Fibroblast of lung (primary cell): ENCODE results near the gene SLC2A5. TPM values are rescaled to one million over a fixed set of nuclear protein-coding genes. Genes with fewer than 3 reads are reported as not detected.

Experiments used
- DNase-seq, 2 donors: peaks; one replicate each; pipeline versions ENCODE4 v3.0.0 to v3.0.0-alpha.2; 2010; ENCODE audit warnings: low read depth in 2 of 2
- H2AFZ ChIP-seq: 2 replicates; pipeline ENCODE4 v1.5.1; 2012; ENCODE audit warnings: low read length, control low read depth, inconsistent platforms
- H3K27ac ChIP-seq: 2 replicates; pipeline ENCODE4 v1.5.1; 2011; ENCODE audit warnings: low read length, control low read depth; ENCODE audit not compliant: insufficient read depth
- H3K27me3 ChIP-seq: 2 replicates; pipeline ENCODE4 v1.5.1; 2011; ENCODE audit warnings: mild to moderate bottlenecking, low read length; ENCODE audit not compliant: control insufficient read depth, insufficient read depth
- H3K36me3 ChIP-seq: 2 replicates; pipeline ENCODE4 v1.5.1; 2011; ENCODE audit warnings: low read length; ENCODE audit not compliant: control insufficient read depth, insufficient read depth
- H3K4me1 ChIP-seq: 2 replicates; pipeline ENCODE4 v1.5.1; 2011; ENCODE audit warnings: low read length; ENCODE audit not compliant: control insufficient read depth, insufficient read depth; ENCODE audit errors: extremely low read depth
- H3K4me2 ChIP-seq: 2 replicates; pipeline ENCODE4 v1.5.1; 2011; ENCODE audit warnings: low read length, control low read depth; ENCODE audit not compliant: insufficient read depth; ENCODE audit errors: extremely low read depth
- H3K4me3 ChIP-seq, 4 experiments: fragments of 200-600 bp in 1 of 4; sonication (generic) in 1 of 4; replicated peaks in 1 of 4; 2 replicates each; pipeline ENCODE4 v1.5.1; 2011 to 2016; ENCODE audit warnings: low read length in 4 of 4, low read depth in 3 of 4, mild to moderate bottlenecking in 3 of 4, control low read depth in 2 of 4, inconsistent platforms in 1 of 4, mixed read lengths in 1 of 4; ENCODE audit not compliant: insufficient read depth in 1 of 4; ENCODE audit errors: control extremely low read depth in 1 of 4
- H3K79me2 ChIP-seq: 2 replicates; pipeline ENCODE4 v1.5.1; 2012; ENCODE audit warnings: mild to moderate bottlenecking, low read length, inconsistent platforms; ENCODE audit not compliant: control insufficient read depth, insufficient read depth
- H3K9ac ChIP-seq: 2 replicates; pipeline ENCODE4 v1.5.1; 2011; ENCODE audit warnings: mild to moderate bottlenecking, low read length, control low read depth; ENCODE audit not compliant: insufficient read depth
- H3K9me3 ChIP-seq: 2 replicates; pipeline ENCODE4 v1.5.1; 2012; ENCODE audit warnings: low read depth, low read length; ENCODE audit not compliant: control insufficient read depth, insufficient read depth
- H4K20me1 ChIP-seq: 2 replicates; pipeline ENCODE4 v1.5.1; 2011; ENCODE audit warnings: low read length; ENCODE audit not compliant: control insufficient read depth, insufficient read depth; ENCODE audit errors: extremely low read depth
- CTCF ChIP-seq, 2 donors: IDR thresholded peaks in 1 of 2; conservative IDR thresholded peaks in 1 of 2; 1 replicate in 1 of 2; 2 replicates in 1 of 2; pipeline ENCODE4 v1.5.1; 2011 to 2012; ENCODE audit warnings: low read length in 2 of 2, control low read depth in 1 of 2, inconsistent platforms in 1 of 2, low read depth in 1 of 2, mild to moderate bottlenecking in 1 of 2
- EZH2 ChIP-seq: IDR thresholded peaks from 2 replicates; pipeline ENCODE4 v1.5.1; 2012; ENCODE audit warnings: low read length, control low read depth, mild to moderate bottlenecking; ENCODE audit errors: missing control alignments
- polyA plus RNA-seq, 2 donors: library from polyadenylated mRNA; depleted of rRNA in 1 of 2; stranded (reverse) in 1 of 2; unstranded in 1 of 2; fragments of >200 nt; gene quantifications; 2 replicates each; pipeline ENCODE4 v1.2.1, GENCODE V29; 2011 to 2012; ENCODE audit warnings: missing spikeins in 1 of 2
- total RNA-seq: library from RNA; depleted of rRNA; stranded (reverse); fragments of >200 nt; gene quantifications from 2 replicates; pipeline ENCODE4 v1.2.1, GENCODE V29; 2014

Gene SLC2A5
- total and polyA plus RNA-seq, 2 donors (not counting 1 experiment from before 2014, with no cell fraction given), result 0.83 to 5.8 TPM

DNA sequence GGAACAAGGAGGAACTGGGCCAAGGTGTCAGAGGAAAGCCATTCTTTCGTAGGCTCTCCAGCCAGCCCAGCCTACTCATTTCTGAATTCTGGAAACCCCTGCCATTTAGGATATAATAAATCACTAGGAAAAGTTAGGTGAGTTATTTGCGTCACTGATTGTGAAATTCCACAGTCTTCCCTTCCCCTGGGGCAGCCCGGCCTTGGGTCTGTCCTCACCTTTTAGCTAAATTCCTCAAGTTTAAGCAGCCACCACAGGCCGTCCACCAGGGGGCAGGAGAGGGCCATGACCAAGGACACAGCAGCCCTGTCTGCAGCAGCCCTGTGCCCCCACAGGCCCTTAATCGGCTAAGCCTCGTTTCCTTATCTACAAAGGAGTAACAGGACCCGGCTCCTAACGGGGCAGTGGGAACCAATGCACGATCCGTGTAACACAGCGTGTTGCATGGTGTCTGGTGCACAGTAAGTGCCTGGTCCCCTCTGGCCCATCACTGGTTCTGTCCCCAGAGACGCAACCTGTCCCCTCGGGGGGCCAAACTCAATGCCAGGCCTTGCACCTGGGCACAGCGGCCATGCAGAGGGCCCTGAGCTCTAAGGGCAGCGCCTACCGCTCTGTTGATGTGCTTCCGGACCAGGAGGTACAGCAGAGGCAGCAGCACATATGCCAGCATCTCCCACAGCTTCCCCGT, 41.4 kb upstream of the SLC2A5 start:
- H3K9ac ChIP-seq, result no peak overlapping the region
- no peak overlapping the region for H2AFZ ChIP-seq
- H4K20me1 ChIP-seq, result no peaks in the 10 kb centered on the region
- H3K9me3 ChIP-seq, result no peaks in the 10 kb centered on the region
- H3K4me1 ChIP-seq, result no peaks in the 10 kb centered on the region
- no peaks in the 10 kb centered on the region for H3K79me2 ChIP-seq
- DNase-seq, result peak; percentile 84 to 88
- no peaks in the 10 kb centered on the region for H3K36me3 ChIP-seq
- no peak overlapping the region for H3K4me2 ChIP-seq
- no peak overlapping the region for H3K27ac ChIP-seq
- H3K27me3 ChIP-seq, result no peaks in the 10 kb centered on the region
- H3K4me3 ChIP-seq, result no peak overlapping the region
- TF ChIP-seq CTCF (conservative IDR thresholded peaks at IDR 0.05 in 1 of 2, IDR thresholded peaks at IDR 0.05 in 1 of 2; ENCODE audit: low read depth in 1 of 2, low read length in 2 of 2), result peak; percentile 92 to 94
- no peak for TF ChIP-seq EZH2

DNA sequence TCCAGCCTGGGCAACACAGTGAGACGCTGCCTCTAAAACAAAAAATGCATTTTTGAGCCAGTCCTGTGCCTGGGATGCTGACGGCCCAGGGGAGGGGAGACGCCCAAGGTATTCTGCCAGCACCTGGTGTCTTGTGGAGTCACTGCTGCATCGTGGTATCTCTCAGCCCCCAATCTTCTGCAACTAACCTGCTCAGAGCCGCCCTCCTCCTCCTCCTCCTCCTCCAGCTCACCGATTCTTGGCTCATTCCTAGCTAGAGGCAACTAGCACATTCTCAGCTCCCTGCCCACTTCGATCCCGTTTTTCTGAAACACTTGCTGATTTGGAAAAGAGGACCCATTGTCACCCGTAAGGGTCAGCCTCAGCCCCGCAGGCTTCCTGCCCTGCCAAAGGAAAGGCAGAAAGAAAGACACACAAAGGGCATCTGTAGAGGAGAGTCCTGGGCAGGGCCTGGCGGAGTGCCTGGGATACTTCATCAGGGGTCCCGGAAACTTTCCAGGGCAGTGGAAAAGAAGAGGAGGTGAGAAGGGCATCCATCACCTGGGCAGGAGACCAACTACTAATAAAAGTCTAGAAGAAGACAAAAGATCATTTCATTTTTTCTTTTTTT, 38.7 kb upstream of the SLC2A5 start:
- Histone ChIP-seq H3K9ac (no peak overlapping the region), H3K36me3 (peaks cover 2% of the 10 kb centered on the region), H2AFZ (no peak overlapping the region), H3K27ac (no peak overlapping the region), H3K27me3 (no peaks in the 10 kb centered on the region), H4K20me1 (no peaks in the 10 kb centered on the region), H3K4me1 (no peaks in the 10 kb centered on the region), H3K4me3 (no peak overlapping the region), H3K4me2 (no peak overlapping the region), H3K79me2 (no peaks in the 10 kb centered on the region), H3K9me3 (no peaks in the 10 kb centered on the region)
- TF ChIP-seq CTCF (conservative IDR thresholded peaks at IDR 0.05 in 1 of 2, IDR thresholded peaks at IDR 0.05 in 1 of 2; ENCODE audit: low read depth in 1 of 2, low read length in 2 of 2), result no peak
- no peak for TF ChIP-seq EZH2
- no peak for DNase-seq

- no peaks in the 10 kb centered on the region for H3K79me2 ChIP-seq
- no peak overlapping the region for H3K4me2 ChIP-seq
- no peaks in the 10 kb centered on the region for H3K4me1 ChIP-seq
- DNase-seq, result no peak
- no peaks in the 10 kb centered on the region for H4K20me1 ChIP-seq
- no peak overlapping the region for H3K27ac ChIP-seq
- H3K4me3 ChIP-seq, result no peak overlapping the region
- no peaks in the 10 kb centered on the region for H3K9me3 ChIP-seq
- no peak overlapping the region for H3K9ac ChIP-seq
- H3K36me3 ChIP-seq, result peaks cover 2% of the 10 kb centered on the region
- TF ChIP-seq CTCF (conservative IDR thresholded peaks at IDR 0.05 in 1 of 2, IDR thresholded peaks at IDR 0.05 in 1 of 2; ENCODE audit: low read depth in 1 of 2, low read length in 2 of 2) (no peak), EZH2 (no peak)
- no peak overlapping the region for H2AFZ ChIP-seq
- H3K27me3 ChIP-seq, result no peaks in the 10 kb centered on the region
Observed at GRCh38 chr1:9107136-9107535, 37.7 kb upstream of the SLC2A5 start.
